GM19395 (cell line): Measurements from ENCODE around the gene ABHD12.
"Not testable (repeated sequence)": the region's sequence is repeated elsewhere in the genome, so short reads cannot be mapped to it uniquely, and the experiment has no call there.

Experiments
- ATAC-seq: cut with Tn5 transposase; IDR thresholded peaks from one replicate; pipeline ENCODE4 v1.9.1; 2021; ENCODE audit warnings: mild to moderate bottlenecking, moderate library complexity; ENCODE audit not compliant: unreplicated experiment

The ABHD12 gene

GRCh38 chr20:25390538-25391528, at the start of gene ABHD12:
ABHD12 (minus strand) TSS chr20:25390835; CDS start chr20:25390703, 132 bp downstream.
- ATAC-seq, result peak; percentile 90

- no peak for ATAC-seq
These were observed 48.7 kb upstream of the ABHD12 start for GRCh38 chr20:25439328-25439727.

GRCh38 chr20:25437153-25437581, 46.5 kb upstream of the ABHD12 start:
- ATAC-seq, result no peak

GRCh38 chr20:25424536-25424935, 33.9 kb upstream of the ABHD12 start:
- ATAC-seq, result no peak

- ATAC-seq, result no peak
These were observed 31.4 kb upstream of the ABHD12 start for GRCh38 chr20:25422032-25422431.

GRCh38 chr20:25421102-25421501, 30.5 kb upstream of the ABHD12 start:
- no peak for ATAC-seq

GRCh38 chr20:25418776-25419175, 28.1 kb upstream of the ABHD12 start:
- no peak for ATAC-seq

- ATAC-seq, result no peak
These were observed 18.3 kb upstream of the ABHD12 start for GRCh38 chr20:25408890-25409289.

- no peak for ATAC-seq
These were observed 17.5 kb upstream of the ABHD12 start for GRCh38 chr20:25408170-25408547.

- ATAC-seq, result peak; percentile 91
These were observed 16.9 kb upstream of the ABHD12 start, which contains the start of gene GINS1 for GRCh38 chr20:25407311-25408169. GINS1 (plus strand) TSS chr20:25407673; CDS start chr20:25407821, 148 bp downstream.

- ATAC-seq, result no peak
These were observed 11.9 kb upstream of the ABHD12 start for GRCh38 chr20:25402583-25402982.

GRCh38 chr20:25400291-25400732, 9.7 kb upstream of the ABHD12 start:
- not testable (repeated sequence) for ATAC-seq

GRCh38 chr20:25399037-25399430, 8.4 kb upstream of the ABHD12 start:
- ATAC-seq, result peak; percentile 67

GRCh38 chr20:25398376-25399036, 7.9 kb upstream of the ABHD12 start:
- no peak for ATAC-seq

GRCh38 chr20:25397821-25398220, 7.2 kb upstream of the ABHD12 start:
- ATAC-seq, result no peak

- no peak for ATAC-seq
These were observed 6.5 kb upstream of the ABHD12 start for GRCh38 chr20:25397096-25397495.

- no peak for ATAC-seq
These were observed 4.4 kb upstream of the ABHD12 start for GRCh38 chr20:25394996-25395395.

GRCh38 chr20:25394276-25394675, 3.6 kb upstream of the ABHD12 start:
- ATAC-seq, result no peak

- ATAC-seq, result peak; percentile 35
These were observed 637 bp downstream of the ABHD12 start for GRCh38 chr20:25389858-25390537.

GRCh38 chr20:25389401-25389857, 1.2 kb downstream of the ABHD12 start:
- no peak for ATAC-seq
